GM12872 (cell line): Measurements from ENCODE around the gene OPA1.

Experiments used
- CTCF ChIP-seq: IDR thresholded peaks from 3 replicates; pipeline ENCODE4 v1.5.1; 2011; ENCODE audit warnings: low read depth, mild to moderate bottlenecking, low read length, moderate library complexity; ENCODE audit not compliant: insufficient read depth

Gene OPA1

DNA sequence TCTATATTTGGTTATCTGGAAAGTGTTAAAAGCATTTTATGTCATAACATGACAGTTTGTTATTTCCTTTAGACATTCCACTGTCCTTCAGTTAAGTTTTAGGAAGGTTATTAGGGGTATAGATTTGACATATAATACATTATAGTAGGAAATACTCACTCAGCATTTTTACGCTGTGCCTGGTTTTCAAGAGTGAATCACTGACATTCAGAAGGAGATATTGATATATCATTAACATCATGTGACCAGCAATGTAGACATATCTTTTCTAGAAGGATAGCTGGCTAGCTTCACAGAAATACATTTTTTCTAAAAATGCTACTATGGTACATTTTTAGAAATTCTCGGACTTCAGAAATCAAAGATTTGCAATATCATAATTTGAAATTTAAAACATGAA is 57.6 kb downstream of the OPA1 start:
- TF ChIP-seq CTCF, result no peak

DNA sequence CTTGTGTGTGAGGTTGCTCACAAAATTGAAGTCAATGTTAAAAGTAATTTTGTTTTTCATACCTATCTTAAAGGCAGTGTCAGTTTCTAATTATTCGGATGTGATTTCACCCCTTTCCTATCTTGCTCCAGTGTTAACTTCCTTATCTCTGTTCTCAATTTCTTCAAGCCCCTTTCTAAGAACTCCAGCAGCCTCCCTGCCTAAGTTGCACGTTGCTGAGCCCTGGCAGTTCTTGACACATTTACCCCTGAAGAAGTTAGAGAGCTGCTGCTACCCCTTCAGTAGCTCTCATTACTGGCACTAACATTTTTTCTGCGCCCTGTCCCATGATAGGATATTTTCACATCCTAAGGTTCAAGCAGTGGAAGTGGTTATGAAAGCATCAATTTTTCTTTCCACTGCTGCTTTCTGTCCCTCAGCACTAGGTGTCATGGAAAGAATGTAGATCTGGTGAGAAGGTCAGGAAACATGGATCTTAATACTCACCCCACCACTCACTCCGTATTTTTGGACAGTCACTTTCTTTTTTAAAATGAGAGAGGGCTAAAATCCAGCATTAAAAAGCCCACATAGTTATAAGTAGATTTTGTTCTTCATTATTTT is 62.9 kb downstream of the OPA1 start:
- no peak for TF ChIP-seq CTCF

GRCh38 chr3:193656445-193656844 is 63.4 kb downstream of the OPA1 start:
- TF ChIP-seq CTCF, result no peak

GRCh38 chr3:193656878-193657282 is 63.9 kb downstream of the OPA1 start:
- no peak for TF ChIP-seq CTCF

DNA sequence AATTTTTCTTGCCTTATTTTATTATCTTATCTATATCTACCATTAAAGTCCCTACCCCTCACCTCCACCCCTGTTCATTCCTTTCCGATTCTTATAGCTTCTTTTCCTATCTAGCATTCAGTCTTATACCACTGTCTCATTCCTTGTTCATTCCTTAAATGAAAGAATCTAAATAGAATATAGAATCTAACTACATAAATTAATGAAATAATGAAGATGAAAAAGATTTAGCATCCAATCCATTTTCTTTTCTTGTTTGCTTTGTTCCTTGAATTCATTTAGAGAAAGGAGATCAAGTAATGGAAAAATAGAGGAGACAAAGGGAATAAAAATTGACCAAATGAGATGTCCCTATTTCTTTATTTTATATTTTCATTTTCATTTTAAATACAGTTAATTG is 67.2 kb downstream of the OPA1 start:
- TF ChIP-seq CTCF, result no peak

DNA sequence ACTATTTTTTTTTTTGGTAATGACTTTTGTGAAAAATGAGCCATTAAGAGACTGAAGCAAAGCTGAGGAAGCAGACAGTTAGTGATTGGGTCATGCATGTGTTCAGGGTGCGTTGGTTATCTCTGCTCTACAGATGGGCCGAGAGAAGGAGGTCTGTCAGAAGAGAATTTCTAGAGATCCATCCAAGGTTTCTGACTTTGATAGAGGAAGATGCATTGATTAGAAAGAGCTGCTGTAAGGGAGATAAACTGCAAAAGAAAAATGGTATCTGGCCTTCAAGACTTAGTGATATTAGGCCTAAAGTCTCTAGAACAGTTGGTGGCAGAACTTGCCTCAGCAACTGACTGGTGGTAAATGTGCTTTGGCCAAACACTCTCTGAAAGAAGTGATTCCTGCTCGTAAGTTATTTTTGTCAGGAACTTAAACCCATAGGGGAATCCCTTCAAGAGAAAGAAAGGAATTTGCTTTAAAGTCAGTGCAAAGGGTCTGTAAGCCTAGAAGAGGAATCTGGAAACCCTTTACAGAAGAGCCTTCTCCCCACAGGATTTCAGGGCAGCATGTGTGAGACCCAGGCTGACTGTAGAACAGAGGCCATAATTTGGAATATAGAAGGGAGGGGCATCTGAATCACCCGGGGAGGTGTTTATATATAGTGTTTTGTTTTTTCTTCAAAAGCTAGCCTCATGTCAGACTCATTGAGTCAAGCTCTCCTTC is 67.8 kb downstream of the OPA1 start:
- TF ChIP-seq CTCF, result no peak

- no peak for TF ChIP-seq CTCF
Measured at GRCh38 chr3:193662757-193663322, 69.8 kb downstream of the OPA1 start.
